Liver (tissue), 9 donors: ENCODE measurements around the gene B4GALT2. TPM values are rescaled to one million over a fixed set of nuclear protein-coding genes. Genes with fewer than 3 reads are reported as not detected.

Source experiments
- DNase-seq: peaks from one replicate; pipeline ENCODE4 v3.0.0-alpha.2; 2017; ENCODE audit warnings: low spot score
- H3K27ac ChIP-seq, 2 donors: one replicate each; pipeline ENCODE4 v1.7.0; 2013; ENCODE audit warnings: inconsistent platforms in 2 of 2, low read length in 2 of 2, control low read depth in 1 of 2, low read depth in 1 of 2, mild to moderate bottlenecking in 1 of 2
- H3K27me3 ChIP-seq, 4 donors: one replicate each; pipeline versions ENCODE4 v1.6.1 to v1.7.0; 2013; ENCODE audit warnings: low read length in 3 of 4, inconsistent platforms in 1 of 4, mild to moderate bottlenecking in 1 of 4, moderate library complexity in 1 of 4; ENCODE audit not compliant: control insufficient read depth in 4 of 4, insufficient read depth in 4 of 4
- H3K36me3 ChIP-seq, 4 donors: one replicate each; pipeline versions ENCODE4 v1.6.1 to v1.7.0; 2013; ENCODE audit warnings: low read length in 3 of 4, mild to moderate bottlenecking in 3 of 4, low read depth in 1 of 4, moderate library complexity in 1 of 4; ENCODE audit not compliant: control insufficient read depth in 4 of 4, insufficient read depth in 3 of 4
- H3K4me1 ChIP-seq, 4 donors: one replicate each; pipeline versions ENCODE4 v1.6.1 to v1.7.0; 2013; ENCODE audit warnings: low read length in 3 of 4, mild to moderate bottlenecking in 3 of 4, moderate library complexity in 1 of 4; ENCODE audit not compliant: control insufficient read depth in 4 of 4, insufficient read depth in 4 of 4
- H3K4me3 ChIP-seq, 3 donors: one replicate each; pipeline versions ENCODE4 v1.6.1 to v1.7.0; 2013; ENCODE audit warnings: low read length in 3 of 3, control low read depth in 1 of 3, low read depth in 1 of 3, mild to moderate bottlenecking in 1 of 3
- H3K9ac ChIP-seq, 2 donors: one replicate each; pipeline ENCODE4 v1.7.0; 2013; ENCODE audit warnings: low read length in 2 of 2, mild to moderate bottlenecking in 2 of 2, moderate library complexity in 2 of 2, control low read depth in 1 of 2, low read depth in 1 of 2
- H3K9me3 ChIP-seq, 4 donors: one replicate each; pipeline versions ENCODE4 v1.6.1 to v1.7.0; 2013; ENCODE audit warnings: low read length in 3 of 4; ENCODE audit not compliant: control insufficient read depth in 4 of 4
- CTCF ChIP-seq: fragments of 150-350 bp; IDR thresholded peaks from 2 replicates; pipeline ENCODE4 v1.5.1; 2017; ENCODE audit warnings: improper control_type of control experiment, low read depth, low read length; ENCODE audit not compliant: missing input control
- EGR1 ChIP-seq, 2 donors: IDR thresholded peaks; 2 replicates each; pipeline ENCODE4 v1.6.1; 2016 to 2018; ENCODE audit warnings: antibody characterized with exemption in 2 of 2, low read depth in 2 of 2
- FOXA2 ChIP-seq: IDR thresholded peaks from 2 replicates; pipeline ENCODE4 v1.6.1; 2016; ENCODE audit warnings: antibody characterized with exemption
- GABPA ChIP-seq, 2 donors: IDR thresholded peaks in 1 of 2; conservative IDR thresholded peaks in 1 of 2; 2 replicates each; pipeline ENCODE4 v1.6.1; 2016; ENCODE audit warnings: antibody characterized with exemption in 2 of 2, mild to moderate bottlenecking in 1 of 2, moderate library complexity in 1 of 2
- HNF4A ChIP-seq, 2 donors: conservative IDR thresholded peaks; 2 replicates each; pipeline ENCODE4 v1.6.1; 2016; ENCODE audit warnings: antibody characterized with exemption in 2 of 2, mild to moderate bottlenecking in 2 of 2
- HNF4G ChIP-seq: IDR thresholded peaks from 2 replicates; pipeline ENCODE4 v1.6.1; 2016; ENCODE audit warnings: antibody characterized with exemption
- JUND ChIP-seq, 2 donors: IDR thresholded peaks; 2 replicates each; pipeline ENCODE4 v1.6.1; 2016; ENCODE audit warnings: antibody characterized with exemption in 2 of 2
- NR2F2 ChIP-seq: IDR thresholded peaks from 2 replicates; pipeline ENCODE4 v1.6.1; 2016; ENCODE audit warnings: antibody characterized with exemption
- RAD21 ChIP-seq, 2 donors: IDR thresholded peaks; 2 replicates each; pipeline ENCODE4 v1.6.1; 2016; ENCODE audit warnings: antibody characterized with exemption in 2 of 2, mild to moderate bottlenecking in 2 of 2
- RXRA ChIP-seq, 2 donors: IDR thresholded peaks; 2 replicates each; pipeline ENCODE4 v1.6.1; 2017 to 2018; ENCODE audit warnings: antibody characterized with exemption in 2 of 2, mild to moderate bottlenecking in 1 of 2
- SP1 ChIP-seq: IDR thresholded peaks from 2 replicates; pipeline ENCODE4 v1.6.1; 2018; ENCODE audit warnings: antibody characterized with exemption, mild to moderate bottlenecking
- TAF1 ChIP-seq: conservative IDR thresholded peaks from 2 replicates; pipeline ENCODE4 v1.6.1; 2016; ENCODE audit warnings: antibody characterized with exemption, mild to moderate bottlenecking
- YY1 ChIP-seq: IDR thresholded peaks from 2 replicates; pipeline ENCODE4 v1.6.1; 2016; ENCODE audit warnings: antibody characterized with exemption, mild to moderate bottlenecking
- WGBS: extraction: QIAGEN DNeasy Blood & Tissue Kit; methylation state at CpG from one replicate; pipeline ENCODE4 v1.1.7; 2013; 5-methylcytosine and 5-hydroxymethylcytosine counted together
- polyA plus RNA-seq, 2 donors: library from polyadenylated mRNA; stranded (reverse) in 1 of 2; unstranded in 1 of 2; fragments of 200-250 nt in 1 of 2; fragments of >200 nt in 1 of 2; fragmentation: Nextera tagmentation in 1 of 2; extraction: Ambion mirVana in 1 of 2; gene quantifications; one replicate each; pipeline versions ENCODE4 v1.2.1 to v1.2.3, GENCODE V29; 2013 to 2015
- total RNA-seq, 2 donors: library from RNA; depleted of rRNA; stranded (reverse); fragments of >200 nt; gene quantifications; one replicate each; pipeline ENCODE4 v1.2.3, GENCODE V29; 2014
- TF ChIP-seq, protein P1 (sequence below): IDR thresholded peaks from 2 replicates; pipeline ENCODE4 v1.6.1; 2016; ENCODE audit warnings: antibody characterized with exemption
- TF ChIP-seq, protein P2 (sequence below): IDR thresholded peaks from 2 replicates; pipeline ENCODE4 v1.6.1; 2016; ENCODE audit warnings: antibody characterized with exemption
- TF ChIP-seq, protein P3 (sequence below): IDR thresholded peaks from 2 replicates; pipeline ENCODE4 v1.6.1; 2016; ENCODE audit warnings: antibody characterized with exemption
- donor health status: healthy.
- donor health status: healthy.
- donor health status: healthy.
- donor health status: healthy.
- donor health status: healthy.

Gene B4GALT2
- total and polyA plus RNA-seq, 4 donors, result 2.9 to 31.5 (median 16.1) TPM

DNA sequence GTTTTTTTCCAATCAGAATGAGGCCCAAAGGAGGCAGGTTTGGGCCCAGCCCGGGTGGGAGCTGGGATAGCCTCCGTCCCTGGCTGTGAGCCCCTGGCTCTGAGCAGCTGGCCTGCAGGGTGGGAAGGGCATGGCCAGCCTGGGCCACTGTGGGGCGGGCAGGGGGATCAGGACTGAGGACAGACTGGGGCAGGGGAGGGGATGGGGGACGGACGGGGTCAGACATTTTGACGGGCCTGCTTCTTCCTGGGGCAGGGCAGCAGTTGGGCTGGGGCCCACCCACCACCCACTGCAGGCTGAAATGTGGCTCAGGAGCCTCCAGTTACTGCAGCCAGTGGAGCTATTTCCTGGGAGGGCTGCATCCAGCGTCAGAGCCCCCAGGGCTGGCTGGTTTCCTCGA lies 54.7 kb downstream of the B4GALT2 start (continued):
- no peak for TF ChIP-seq CTCF

GRCh38 chr1:44034423-44034822 lies 55.4 kb downstream of the B4GALT2 start:
- DNase-seq, result no peak
- TF ChIP-seq, protein P1, sequence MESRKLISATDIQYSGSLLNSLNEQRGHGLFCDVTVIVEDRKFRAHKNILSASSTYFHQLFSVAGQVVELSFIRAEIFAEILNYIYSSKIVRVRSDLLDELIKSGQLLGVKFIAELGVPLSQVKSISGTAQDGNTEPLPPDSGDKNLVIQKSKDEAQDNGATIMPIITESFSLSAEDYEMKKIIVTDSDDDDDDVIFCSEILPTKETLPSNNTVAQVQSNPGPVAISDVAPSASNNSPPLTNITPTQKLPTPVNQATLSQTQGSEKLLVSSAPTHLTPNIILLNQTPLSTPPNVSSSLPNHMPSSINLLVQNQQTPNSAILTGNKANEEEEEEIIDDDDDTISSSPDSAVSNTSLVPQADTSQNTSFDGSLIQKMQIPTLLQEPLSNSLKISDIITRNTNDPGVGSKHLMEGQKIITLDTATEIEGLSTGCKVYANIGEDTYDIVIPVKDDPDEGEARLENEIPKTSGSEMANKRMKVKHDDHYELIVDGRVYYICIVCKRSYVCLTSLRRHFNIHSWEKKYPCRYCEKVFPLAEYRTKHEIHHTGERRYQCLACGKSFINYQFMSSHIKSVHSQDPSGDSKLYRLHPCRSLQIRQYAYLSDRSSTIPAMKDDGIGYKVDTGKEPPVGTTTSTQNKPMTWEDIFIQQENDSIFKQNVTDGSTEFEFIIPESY, result no peak
- TF ChIP-seq NR2F2 (no peak), RAD21 (IDR thresholded peaks at IDR 0.05) (no peak), JUND (IDR thresholded peaks at IDR 0.05) (no peak), RXRA (IDR thresholded peaks at IDR 0.05) (no peak), YY1 (no peak), TAF1 (no peak)
- TF ChIP-seq, protein P2, sequence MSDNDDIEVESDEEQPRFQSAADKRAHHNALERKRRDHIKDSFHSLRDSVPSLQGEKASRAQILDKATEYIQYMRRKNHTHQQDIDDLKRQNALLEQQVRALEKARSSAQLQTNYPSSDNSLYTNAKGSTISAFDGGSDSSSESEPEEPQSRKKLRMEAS, result no peak
- Histone ChIP-seq H3K27ac (no peak overlapping the region), H3K36me3 (no peaks in the 10 kb centered on the region), H3K9me3 (no peaks in the 10 kb centered on the region), H3K4me1 (peaks cover 3 to 30% (median 9%) of the 10 kb centered on the region in 4 donors), H3K4me3 (no peak overlapping the region), H3K27me3 (no peaks in the 10 kb centered on the region), H3K9ac (no peak overlapping the region)
- 94% methylated on average over 4 of the region's 4 CpGs for WGBS

GRCh38 chr1:44034976-44035716 lies 56.1 kb downstream of the B4GALT2 start:
- Histone ChIP-seq H3K36me3 (no peaks in the 10 kb centered on the region), H3K27me3 (no peaks in the 10 kb centered on the region), H3K27ac (no peak overlapping the region), H3K9ac (no peak overlapping the region), H3K9me3 (no peaks in the 10 kb centered on the region), H3K4me1 (peaks cover 3 to 25% (median 6%) of the 10 kb centered on the region in 4 donors), H3K4me3 (no peak overlapping the region)
- DNase-seq, result no peak
- 85% methylated on average over 11 of the region's 11 CpGs for WGBS
- TF ChIP-seq HNF4A (conservative IDR thresholded peaks at IDR 0.05), result no peak
- no peak for TF ChIP-seq HNF4G
- no peak for TF ChIP-seq EGR1 (IDR thresholded peaks at IDR 0.05; ENCODE audit: low read depth in 2 of 2)
- TF ChIP-seq NR2F2, result no peak
- TF ChIP-seq GABPA (IDR thresholded peaks at IDR 0.05 in 1 of 2, conservative IDR thresholded peaks at IDR 0.05 in 1 of 2), result no peak
- TF ChIP-seq, protein P1, result no peak
- TF ChIP-seq, protein P3, sequence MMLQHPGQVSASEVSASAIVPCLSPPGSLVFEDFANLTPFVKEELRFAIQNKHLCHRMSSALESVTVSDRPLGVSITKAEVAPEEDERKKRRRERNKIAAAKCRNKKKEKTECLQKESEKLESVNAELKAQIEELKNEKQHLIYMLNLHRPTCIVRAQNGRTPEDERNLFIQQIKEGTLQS, result no peak
- TF ChIP-seq SP1, result no peak
- TF ChIP-seq RXRA (IDR thresholded peaks at IDR 0.05), result no peak
- TF ChIP-seq JUND (IDR thresholded peaks at IDR 0.05), result no peak
- TF ChIP-seq FOXA2, result no peak
- TF ChIP-seq, protein P2, result no peak
- no peak for TF ChIP-seq RAD21 (IDR thresholded peaks at IDR 0.05)
- no peak for TF ChIP-seq YY1
- no peak for TF ChIP-seq CTCF
- no peak for TF ChIP-seq TAF1
